ENCODE measurements around the gene USP38. TPM values are rescaled to one million over a fixed set of nuclear protein-coding genes. Genes with fewer than 3 reads are reported as not detected.

The USP38 gene
- total and polyA plus RNA-seq, 2 donors (not counting 1 experiment from before 2014, with no cell fraction given), result 9.6 to 23.9 TPM

DNA sequence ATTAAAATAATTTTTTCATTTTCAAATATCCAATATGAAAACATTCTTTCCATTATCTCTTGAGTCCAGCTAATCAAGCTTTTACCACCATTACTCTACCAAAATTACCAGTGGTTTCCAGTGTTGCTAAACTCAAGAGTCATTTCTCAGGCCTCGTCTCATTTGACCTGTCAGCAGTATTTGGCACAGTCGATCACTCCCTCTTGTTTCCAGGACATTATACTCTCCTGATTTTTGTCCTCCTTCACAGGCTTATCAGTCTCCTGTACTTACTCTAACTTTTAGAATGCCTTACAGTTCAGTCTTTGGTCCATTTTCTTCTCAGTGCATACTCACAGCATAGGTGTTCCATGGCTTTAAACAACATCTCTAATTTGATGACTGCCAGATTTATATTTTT, 11.6 kb downstream of the USP38 start:
- no peak overlapping the region for H3K27ac Mint-ChIP-seq

GRCh38 chr4:143199503-143199902, 14.8 kb downstream of the USP38 start:
- no peaks in the 10 kb centered on the region for H3K9me3 ChIP-seq (ENCODE audit: control extremely low read depth in 1 of 3, control insufficient read depth in 2 of 3, insufficient read depth in 1 of 3, low read length in 2 of 3)
- CTCF ChIA-PET, result no interaction called here
- H2AFZ ChIP-seq (ENCODE audit: insufficient read depth, low read depth, low read length, poor library complexity, severe bottlenecking), result no peak overlapping the region
- ATAC-seq (ENCODE audit: low read depth) (no peak), DNase-seq (no peak)
- POLR2A ChIA-PET, result no interaction called here
- H3K4me1 ChIP-seq (ENCODE audit: control insufficient read depth in 2 of 2, insufficient read depth in 2 of 2, low read length in 2 of 2), result no peaks in the 10 kb centered on the region
- Mint-ChIP-seq H3K4me1 (peaks cover 2% of the 10 kb centered on the region), H3K4me3 (no peak overlapping the region), H3K9me3 (ENCODE audit: insufficient read depth) (no peaks in the 10 kb centered on the region), H3K27me3 (no peaks in the 10 kb centered on the region), H3K27ac (no peak overlapping the region)
- no peak overlapping the region for H3K4me3 ChIP-seq (ENCODE audit: control extremely low read depth in 1 of 5, extremely low read depth in 1 of 5, insufficient read depth in 1 of 5, low read depth in 2 of 5, low read length in 4 of 5)
- no peak for TF ChIP-seq EZH2 (IDR thresholded peaks at IDR 0.05; ENCODE audit: borderline replicate concordance, insufficient read depth, low read depth, low read length, poor library complexity, severe bottlenecking)
- TF ChIP-seq, protein P1, sequence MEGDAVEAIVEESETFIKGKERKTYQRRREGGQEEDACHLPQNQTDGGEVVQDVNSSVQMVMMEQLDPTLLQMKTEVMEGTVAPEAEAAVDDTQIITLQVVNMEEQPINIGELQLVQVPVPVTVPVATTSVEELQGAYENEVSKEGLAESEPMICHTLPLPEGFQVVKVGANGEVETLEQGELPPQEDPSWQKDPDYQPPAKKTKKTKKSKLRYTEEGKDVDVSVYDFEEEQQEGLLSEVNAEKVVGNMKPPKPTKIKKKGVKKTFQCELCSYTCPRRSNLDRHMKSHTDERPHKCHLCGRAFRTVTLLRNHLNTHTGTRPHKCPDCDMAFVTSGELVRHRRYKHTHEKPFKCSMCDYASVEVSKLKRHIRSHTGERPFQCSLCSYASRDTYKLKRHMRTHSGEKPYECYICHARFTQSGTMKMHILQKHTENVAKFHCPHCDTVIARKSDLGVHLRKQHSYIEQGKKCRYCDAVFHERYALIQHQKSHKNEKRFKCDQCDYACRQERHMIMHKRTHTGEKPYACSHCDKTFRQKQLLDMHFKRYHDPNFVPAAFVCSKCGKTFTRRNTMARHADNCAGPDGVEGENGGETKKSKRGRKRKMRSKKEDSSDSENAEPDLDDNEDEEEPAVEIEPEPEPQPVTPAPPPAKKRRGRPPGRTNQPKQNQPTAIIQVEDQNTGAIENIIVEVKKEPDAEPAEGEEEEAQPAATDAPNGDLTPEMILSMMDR (IDR thresholded peaks at IDR 0.05), result no peak
- H3K79me2 ChIP-seq (ENCODE audit: control insufficient read depth, insufficient read depth, low read length), result peaks cover 18% of the 10 kb centered on the region
- intact Hi-C loops (cut with micrococcal nuclease), result no loop called here
- peaks cover 29 to 79% of the 10 kb centered on the region in 2 experiments for H3K36me3 ChIP-seq (replicated peaks in 1 of 2; ENCODE audit: control extremely low read depth in 1 of 2, control insufficient read depth in 1 of 2, extremely low read depth in 1 of 2, insufficient read depth in 2 of 2, low read length in 1 of 2)
- H3K27me3 ChIP-seq (replicated peaks in 1 of 4; ENCODE audit: control extremely low read depth in 1 of 4, control insufficient read depth in 3 of 4, insufficient read depth in 4 of 4, low read length in 3 of 4), result no peaks in the 10 kb centered on the region
- H4K20me1 ChIP-seq (ENCODE audit: control insufficient read depth, insufficient read depth, low read length, poor library complexity, severe bottlenecking), result peaks cover 6% of the 10 kb centered on the region
- no peak overlapping the region for H3K4me2 ChIP-seq (replicated peaks; ENCODE audit: low read depth, low read length, poor library complexity, severe bottlenecking)
- no CpG with 5 or more reads among the region's 2 CpGs for WGBS (ENCODE audit: insufficient coverage)
- H3K27ac ChIP-seq (ENCODE audit: low read length in 2 of 2), result no peak overlapping the region
- H3K9ac ChIP-seq (ENCODE audit: low read length), result no peak overlapping the region

More for the DNA sequence above, 11.6 kb downstream of the USP38 start:
- H3K4me1 ChIP-seq (ENCODE audit: control insufficient read depth in 2 of 2, insufficient read depth in 2 of 2, low read length in 2 of 2), result no peaks in the 10 kb centered on the region
- 87% methylated on average over 2 of the region's 2 CpGs for WGBS (ENCODE audit: insufficient coverage)
- H3K9ac ChIP-seq (ENCODE audit: low read length), result no peak overlapping the region
- Mint-ChIP-seq H3K4me1 (peaks cover 6% of the 10 kb centered on the region), H3K27me3 (no peaks in the 10 kb centered on the region), H3K4me3 (no peak overlapping the region), H3K9me3 (ENCODE audit: insufficient read depth) (no peaks in the 10 kb centered on the region)
- TF ChIP-seq, protein P1 (IDR thresholded peaks at IDR 0.05), result no peak
- no peak for TF ChIP-seq EZH2 (IDR thresholded peaks at IDR 0.05; ENCODE audit: borderline replicate concordance, insufficient read depth, low read depth, low read length, poor library complexity, severe bottlenecking)
- POLR2A ChIA-PET, result no interaction called here
- intact Hi-C loops (cut with micrococcal nuclease), result no loop called here
- H3K36me3 ChIP-seq (replicated peaks in 1 of 2; ENCODE audit: control extremely low read depth in 1 of 2, control insufficient read depth in 1 of 2, extremely low read depth in 1 of 2, insufficient read depth in 2 of 2, low read length in 1 of 2), result peaks cover 27 to 84% of the 10 kb centered on the region in 2 experiments
- ATAC-seq (ENCODE audit: low read depth) (no peak), DNase-seq (no peak)
- CTCF ChIA-PET, result no interaction called here
- no peak overlapping the region for H2AFZ ChIP-seq (ENCODE audit: insufficient read depth, low read depth, low read length, poor library complexity, severe bottlenecking)
- H3K79me2 ChIP-seq (ENCODE audit: control insufficient read depth, insufficient read depth, low read length), result peaks cover 46% of the 10 kb centered on the region
- H3K4me3 ChIP-seq (ENCODE audit: control extremely low read depth in 1 of 5, extremely low read depth in 1 of 5, insufficient read depth in 1 of 5, low read depth in 2 of 5, low read length in 4 of 5), result no peak overlapping the region
- H3K9me3 ChIP-seq (ENCODE audit: control extremely low read depth in 1 of 3, control insufficient read depth in 2 of 3, insufficient read depth in 1 of 3, low read length in 2 of 3), result no peaks in the 10 kb centered on the region
- H3K27me3 ChIP-seq (replicated peaks in 1 of 4; ENCODE audit: control extremely low read depth in 1 of 4, control insufficient read depth in 3 of 4, insufficient read depth in 4 of 4, low read length in 3 of 4), result no peaks in the 10 kb centered on the region
- peaks cover 6% of the 10 kb centered on the region for H4K20me1 ChIP-seq (ENCODE audit: control insufficient read depth, insufficient read depth, low read length, poor library complexity, severe bottlenecking)
- no peak overlapping the region for H3K4me2 ChIP-seq (replicated peaks; ENCODE audit: low read depth, low read length, poor library complexity, severe bottlenecking)
- no peak overlapping the region for H3K27ac ChIP-seq (ENCODE audit: low read length in 2 of 2)

Measured in B cell (primary cell).